Esophagus muscularis mucosa (tissue), 4 donors: ENCODE data around the gene LBHD1.
"Not testable (repeated sequence)": the region's sequence is repeated elsewhere in the genome, so short reads cannot be mapped to it uniquely, and the experiment has no call there.

Experiments used
- EP300 ChIP-seq: sonication (generic); formaldehyde crosslinking; IDR thresholded peaks from one replicate; pipeline ENCODE4 v1.6.1; 2017; ENCODE audit warnings: antibody characterized with exemption
- POLR2A ChIP-seq: fragments of 450-650 bp; IDR thresholded peaks from one replicate; pipeline ENCODE4 v1.6.1; 2017; ENCODE audit warnings: antibody characterized with exemption, moderate library complexity, mild to moderate bottlenecking, low read depth
- TF ChIP-seq, protein P1 (sequence below), 3 experiments: fragments of 200-600 bp in 2 of 3; fragments of 450-650 bp in 1 of 3; sonication (generic) in 2 of 3; IDR thresholded peaks; one replicate each; pipeline ENCODE4 v1.5.1; 2017 to 2019; ENCODE audit warnings: antibody characterized with exemption in 3 of 3, mild to moderate bottlenecking in 2 of 3, moderate library complexity in 1 of 3

GRCh38 chr11:62693624-62694023 lies 21.6 kb upstream of the LBHD1 start:
- TF ChIP-seq POLR2A, EP300: not testable (repeated sequence)
- TF ChIP-seq, protein P1, sequence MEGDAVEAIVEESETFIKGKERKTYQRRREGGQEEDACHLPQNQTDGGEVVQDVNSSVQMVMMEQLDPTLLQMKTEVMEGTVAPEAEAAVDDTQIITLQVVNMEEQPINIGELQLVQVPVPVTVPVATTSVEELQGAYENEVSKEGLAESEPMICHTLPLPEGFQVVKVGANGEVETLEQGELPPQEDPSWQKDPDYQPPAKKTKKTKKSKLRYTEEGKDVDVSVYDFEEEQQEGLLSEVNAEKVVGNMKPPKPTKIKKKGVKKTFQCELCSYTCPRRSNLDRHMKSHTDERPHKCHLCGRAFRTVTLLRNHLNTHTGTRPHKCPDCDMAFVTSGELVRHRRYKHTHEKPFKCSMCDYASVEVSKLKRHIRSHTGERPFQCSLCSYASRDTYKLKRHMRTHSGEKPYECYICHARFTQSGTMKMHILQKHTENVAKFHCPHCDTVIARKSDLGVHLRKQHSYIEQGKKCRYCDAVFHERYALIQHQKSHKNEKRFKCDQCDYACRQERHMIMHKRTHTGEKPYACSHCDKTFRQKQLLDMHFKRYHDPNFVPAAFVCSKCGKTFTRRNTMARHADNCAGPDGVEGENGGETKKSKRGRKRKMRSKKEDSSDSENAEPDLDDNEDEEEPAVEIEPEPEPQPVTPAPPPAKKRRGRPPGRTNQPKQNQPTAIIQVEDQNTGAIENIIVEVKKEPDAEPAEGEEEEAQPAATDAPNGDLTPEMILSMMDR (IDR thresholded peaks at IDR 0.05), result not testable (repeated sequence)
